Brain microvascular endothelial cell (primary cell): Measurements from ENCODE around the gene AMZ1.
"Not testable (repeated sequence)": the region's sequence is repeated elsewhere in the genome, so short reads cannot be mapped to it uniquely, and the experiment has no call there.

Experiments used
- DNase-seq: peaks from one replicate; pipeline ENCODE4 v3.0.0-alpha.2; 2020
- H3K27ac ChIP-seq: fragments of 250-450 bp; sonication (Bioruptor Pico); 2 replicates; pipeline ENCODE4 v1.5.1; 2020; ENCODE audit warnings: mild to moderate bottlenecking, moderate library complexity
- H3K27me3 ChIP-seq: fragments of 250-450 bp; sonication (Bioruptor Pico); replicated peaks from 2 replicates; pipeline ENCODE4 v1.5.1; 2020; ENCODE audit warnings: mild to moderate bottlenecking
- H3K36me3 ChIP-seq: fragments of 250-450 bp; sonication (Bioruptor Pico); replicated peaks from 2 replicates; pipeline ENCODE4 v1.5.1; 2020; ENCODE audit warnings: mild to moderate bottlenecking
- H3K4me3 ChIP-seq: 2 replicates; pipeline ENCODE4 v1.5.1; 2011; ENCODE audit warnings: low read depth, mild to moderate bottlenecking, control low read depth, low read length, moderate library complexity
- in situ Hi-C: cut with HindIII; loops from 2 replicates; pipeline ENCODE4 v1.10.0; 2017; ENCODE audit warnings: low sequenced_read_pairs, low pct_ligation_motif_present
- TF ChIP-seq, protein P1 (sequence below): IDR thresholded peaks from 2 replicates; pipeline ENCODE4 v1.5.1; 2011; ENCODE audit warnings: low read depth, mild to moderate bottlenecking, moderate library complexity, low read length, control low read depth, inconsistent platforms; ENCODE audit errors: missing control alignments

The AMZ1 gene

DNA sequence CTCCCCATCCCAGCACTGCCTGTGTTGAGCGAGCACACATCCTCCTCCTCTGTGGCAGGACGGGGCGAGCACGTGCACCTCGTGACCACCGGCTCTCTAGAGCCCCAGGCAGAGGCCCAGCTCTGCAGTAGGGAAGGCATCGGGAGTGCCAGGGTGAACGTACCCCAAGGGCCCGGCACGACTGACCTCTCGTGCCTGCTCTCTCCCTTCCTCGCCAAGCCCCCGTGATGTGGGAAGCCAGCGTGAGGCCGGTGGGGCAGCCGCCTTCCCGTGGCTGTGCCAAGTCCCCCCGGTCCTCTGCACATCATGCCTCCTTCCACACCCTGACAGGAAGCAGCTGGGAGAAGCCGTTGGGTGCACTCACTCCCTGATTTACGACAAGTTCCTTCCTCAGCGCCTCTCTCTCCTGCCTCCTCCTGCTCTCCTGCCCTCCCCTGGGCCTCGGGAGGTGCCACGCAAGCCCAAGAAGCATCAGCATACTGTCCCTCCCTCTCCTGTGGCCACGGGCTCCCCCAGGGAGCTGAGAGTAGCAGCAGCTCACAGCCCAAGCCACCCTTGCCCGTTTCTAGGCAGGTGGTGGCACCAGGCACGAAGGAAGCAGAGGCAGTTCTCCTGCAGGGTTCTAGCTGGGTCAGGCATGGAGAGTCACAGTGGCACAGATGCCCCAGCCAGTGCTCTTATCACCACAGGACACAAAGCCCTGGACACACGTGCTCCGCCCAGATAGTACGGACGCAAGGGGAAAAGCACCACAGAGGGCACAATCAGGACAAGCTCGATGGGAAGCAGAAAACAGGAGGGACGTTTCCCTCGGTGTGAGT, 47.0 kb downstream of the AMZ1 start:
- H3K4me3 ChIP-seq, result no peak overlapping the region
- in situ Hi-C loops, result no loop called here
- H3K27me3 ChIP-seq, result no peaks in the 10 kb centered on the region
- H3K36me3 ChIP-seq, result peaks cover 16% of the 10 kb centered on the region
- no peak for DNase-seq
- TF ChIP-seq, protein P1, sequence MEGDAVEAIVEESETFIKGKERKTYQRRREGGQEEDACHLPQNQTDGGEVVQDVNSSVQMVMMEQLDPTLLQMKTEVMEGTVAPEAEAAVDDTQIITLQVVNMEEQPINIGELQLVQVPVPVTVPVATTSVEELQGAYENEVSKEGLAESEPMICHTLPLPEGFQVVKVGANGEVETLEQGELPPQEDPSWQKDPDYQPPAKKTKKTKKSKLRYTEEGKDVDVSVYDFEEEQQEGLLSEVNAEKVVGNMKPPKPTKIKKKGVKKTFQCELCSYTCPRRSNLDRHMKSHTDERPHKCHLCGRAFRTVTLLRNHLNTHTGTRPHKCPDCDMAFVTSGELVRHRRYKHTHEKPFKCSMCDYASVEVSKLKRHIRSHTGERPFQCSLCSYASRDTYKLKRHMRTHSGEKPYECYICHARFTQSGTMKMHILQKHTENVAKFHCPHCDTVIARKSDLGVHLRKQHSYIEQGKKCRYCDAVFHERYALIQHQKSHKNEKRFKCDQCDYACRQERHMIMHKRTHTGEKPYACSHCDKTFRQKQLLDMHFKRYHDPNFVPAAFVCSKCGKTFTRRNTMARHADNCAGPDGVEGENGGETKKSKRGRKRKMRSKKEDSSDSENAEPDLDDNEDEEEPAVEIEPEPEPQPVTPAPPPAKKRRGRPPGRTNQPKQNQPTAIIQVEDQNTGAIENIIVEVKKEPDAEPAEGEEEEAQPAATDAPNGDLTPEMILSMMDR, result no peak
- H3K27ac ChIP-seq, result no peak overlapping the region

DNA sequence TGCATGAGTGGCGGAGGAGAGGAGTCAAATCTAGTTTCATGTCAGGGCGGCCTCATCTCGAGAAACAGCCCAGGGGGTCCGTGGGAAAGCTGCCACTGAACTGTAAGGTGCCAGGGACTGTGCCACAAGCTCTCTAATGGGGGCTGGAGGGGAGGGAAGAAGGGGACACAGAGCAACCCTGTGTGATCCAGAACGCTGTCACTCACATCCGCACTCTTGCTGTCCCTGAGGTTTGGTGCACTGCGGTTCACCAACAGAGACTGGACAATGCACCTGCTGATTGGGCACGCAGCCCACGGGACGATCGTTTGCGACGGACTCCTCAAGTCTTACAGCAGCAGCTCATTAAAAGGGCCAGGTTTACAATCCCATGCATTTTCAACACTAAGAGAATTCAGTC, 47.7 kb downstream of the AMZ1 start:
- H3K27ac ChIP-seq, result no peak overlapping the region
- H3K27me3 ChIP-seq, result no peaks in the 10 kb centered on the region
- H3K36me3 ChIP-seq, result peaks cover 8% of the 10 kb centered on the region
- H3K4me3 ChIP-seq, result no peak overlapping the region
- DNase-seq, result no peak
- TF ChIP-seq, protein P1, result no peak
- in situ Hi-C loops, result no loop called here

DNA sequence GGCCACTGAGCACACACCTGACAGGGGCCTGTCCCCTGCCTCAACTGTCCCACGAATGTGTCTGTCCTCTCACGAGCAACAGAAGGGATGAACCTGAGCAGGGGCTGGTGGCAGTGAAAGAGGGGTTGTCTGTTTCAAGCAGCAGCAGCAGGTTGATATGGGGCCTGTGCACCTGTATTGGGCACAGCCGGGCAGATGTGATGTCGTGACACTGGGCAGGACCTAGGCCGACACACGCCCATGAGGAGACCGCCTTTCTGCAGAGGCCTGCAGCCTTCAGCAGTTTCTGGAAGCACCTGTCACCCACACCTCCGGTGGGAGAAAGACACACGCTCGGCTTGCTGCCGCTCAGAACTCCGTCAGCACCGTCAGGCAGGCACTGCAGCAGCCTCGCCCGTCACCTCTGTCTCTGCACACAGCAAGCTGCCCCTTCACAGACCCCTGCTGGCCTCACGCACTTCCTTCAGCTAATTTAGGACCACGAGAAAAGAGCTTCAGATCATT, 48.5 kb downstream of the AMZ1 start:
- H3K4me3 ChIP-seq, result no peak overlapping the region
- TF ChIP-seq, protein P1, result no peak
- H3K27me3 ChIP-seq, result no peaks in the 10 kb centered on the region
- in situ Hi-C loops, result no loop called here
- peaks cover 7% of the 10 kb centered on the region for H3K36me3 ChIP-seq
- H3K27ac ChIP-seq, result no peak overlapping the region
- no peak for DNase-seq

DNA sequence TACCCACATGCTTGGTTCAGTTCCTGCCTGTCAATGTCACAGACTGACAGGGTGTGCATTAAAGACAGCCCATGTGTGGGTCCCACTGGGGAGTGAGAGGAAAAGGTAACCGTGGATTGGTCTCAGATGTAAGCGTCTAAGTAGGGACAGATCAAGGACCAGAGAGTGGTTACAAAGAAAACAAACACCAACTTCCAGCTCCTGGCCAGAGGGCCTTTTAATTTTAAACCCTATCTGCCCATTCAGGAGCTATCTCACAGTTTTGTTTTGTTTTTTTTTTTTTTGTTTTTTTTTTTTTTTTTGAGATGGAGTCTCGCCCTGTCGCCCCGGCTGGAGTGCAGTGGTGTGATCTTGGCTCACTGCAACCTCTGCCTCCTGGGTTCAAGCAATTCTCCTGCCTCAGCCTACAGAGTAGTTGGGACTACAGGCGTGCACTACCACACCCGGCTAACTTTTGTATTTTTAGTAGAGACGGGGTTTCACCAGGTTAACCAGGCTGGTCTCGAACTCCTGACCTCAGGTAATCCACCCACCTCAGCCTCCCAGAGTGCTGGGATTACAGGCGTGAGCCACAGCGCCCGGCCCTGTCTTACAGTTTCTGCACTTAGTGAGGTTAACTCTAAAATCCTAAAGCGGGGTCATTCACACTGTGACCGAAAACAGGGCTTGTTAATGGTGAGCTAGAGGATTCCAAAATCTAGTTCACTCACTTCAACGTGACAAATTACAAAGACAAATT, 49.2 kb downstream of the AMZ1 start:
- H3K27ac ChIP-seq, H3K27me3 ChIP-seq, DNase-seq, H3K36me3 ChIP-seq, H3K4me3 ChIP-seq, in situ Hi-C loops: not testable (repeated sequence)

DNA sequence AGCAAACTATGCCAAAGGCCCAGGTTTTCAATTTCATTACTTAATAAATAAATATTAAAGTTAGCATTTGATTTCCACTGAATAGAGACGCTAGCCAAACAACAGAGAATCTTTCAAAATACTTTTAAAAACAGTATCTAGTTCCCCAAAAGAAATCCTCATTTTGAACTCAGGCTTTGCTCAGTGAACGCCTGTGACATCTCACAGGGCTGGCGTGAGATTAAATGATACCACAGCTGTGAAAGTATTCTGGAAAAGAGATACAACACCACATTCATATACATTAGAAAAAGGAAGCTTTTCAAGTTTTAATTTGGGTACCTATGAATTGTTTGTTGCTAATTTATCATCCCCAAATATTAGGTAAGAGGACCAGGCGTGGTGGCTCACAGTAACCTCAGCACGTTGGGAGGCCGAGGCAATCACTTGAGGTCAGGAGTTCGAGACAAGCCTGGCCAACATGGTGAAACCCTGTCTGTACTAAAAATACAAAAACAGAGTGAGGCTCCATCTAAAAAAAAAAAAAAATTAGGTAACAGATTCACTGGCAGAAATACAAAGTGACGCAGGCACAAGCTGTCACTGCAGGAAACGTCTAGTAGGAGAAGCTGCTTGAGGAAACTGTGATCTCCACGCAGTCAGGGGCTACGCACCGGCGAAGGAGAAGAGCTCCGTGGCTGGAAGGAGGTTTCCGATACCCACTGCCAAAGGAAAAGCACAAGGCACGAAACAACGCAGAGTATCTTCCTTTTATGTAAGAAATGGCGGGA, 50.0 kb downstream of the AMZ1 start:
- no peak overlapping the region for H3K27ac ChIP-seq
- no peaks in the 10 kb centered on the region for H3K27me3 ChIP-seq
- TF ChIP-seq, protein P1, result no peak
- H3K4me3 ChIP-seq, result no peak overlapping the region
- in situ Hi-C loops, result no loop called here
- H3K36me3 ChIP-seq, result peaks cover 2% of the 10 kb centered on the region
- no peak for DNase-seq
